LNCaP clone FGC (cell line): ENCODE results near the gene UNC93A.
"Not testable (repeated sequence)": the region's sequence is repeated elsewhere in the genome, so short reads cannot be mapped to it uniquely, and the experiment has no call there.

Experiments
- DNase-seq: peaks from one replicate; pipeline ENCODE4 v3.0.0-alpha.2; 2011; ENCODE audit warnings: low read depth
- H3K4me3 ChIP-seq: 2 replicates; pipeline ENCODE4 v1.5.1; 2011; ENCODE audit warnings: mild to moderate bottlenecking, low read depth, low read length, control low read depth
- TF ChIP-seq, protein P1 (sequence below): IDR thresholded peaks from 2 replicates; pipeline ENCODE4 v1.5.1; 2012; ENCODE audit warnings: mild to moderate bottlenecking; ENCODE audit not compliant: control insufficient read depth, insufficient read depth; ENCODE audit errors: extremely low read depth

Gene UNC93A

DNA sequence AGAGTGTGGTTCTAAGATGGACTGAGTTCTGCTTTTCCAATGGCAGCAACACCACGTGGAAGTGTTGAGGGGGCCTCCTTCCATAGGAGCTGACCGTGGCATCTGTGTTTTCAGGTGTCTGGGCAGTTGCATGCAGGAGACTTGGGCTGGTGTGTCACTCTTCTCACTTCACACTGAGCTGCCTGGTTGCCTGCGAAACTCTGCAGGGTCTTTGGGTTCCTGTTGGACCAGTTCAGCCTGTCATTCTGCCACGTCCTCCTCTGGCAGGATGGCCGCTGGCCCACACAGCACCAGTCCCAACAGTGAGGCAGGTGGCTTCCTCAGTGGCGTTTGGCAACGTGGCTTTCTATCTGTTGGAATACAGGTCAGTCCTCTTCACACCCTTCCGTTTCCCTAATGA lies 16.1 kb upstream of the UNC93A start:
- peak; percentile 63 for DNase-seq
- TF ChIP-seq, protein P1, sequence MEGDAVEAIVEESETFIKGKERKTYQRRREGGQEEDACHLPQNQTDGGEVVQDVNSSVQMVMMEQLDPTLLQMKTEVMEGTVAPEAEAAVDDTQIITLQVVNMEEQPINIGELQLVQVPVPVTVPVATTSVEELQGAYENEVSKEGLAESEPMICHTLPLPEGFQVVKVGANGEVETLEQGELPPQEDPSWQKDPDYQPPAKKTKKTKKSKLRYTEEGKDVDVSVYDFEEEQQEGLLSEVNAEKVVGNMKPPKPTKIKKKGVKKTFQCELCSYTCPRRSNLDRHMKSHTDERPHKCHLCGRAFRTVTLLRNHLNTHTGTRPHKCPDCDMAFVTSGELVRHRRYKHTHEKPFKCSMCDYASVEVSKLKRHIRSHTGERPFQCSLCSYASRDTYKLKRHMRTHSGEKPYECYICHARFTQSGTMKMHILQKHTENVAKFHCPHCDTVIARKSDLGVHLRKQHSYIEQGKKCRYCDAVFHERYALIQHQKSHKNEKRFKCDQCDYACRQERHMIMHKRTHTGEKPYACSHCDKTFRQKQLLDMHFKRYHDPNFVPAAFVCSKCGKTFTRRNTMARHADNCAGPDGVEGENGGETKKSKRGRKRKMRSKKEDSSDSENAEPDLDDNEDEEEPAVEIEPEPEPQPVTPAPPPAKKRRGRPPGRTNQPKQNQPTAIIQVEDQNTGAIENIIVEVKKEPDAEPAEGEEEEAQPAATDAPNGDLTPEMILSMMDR, result no peak
- no peak overlapping the region for H3K4me3 ChIP-seq

GRCh38 chr6:167275436-167275835 lies 15.7 kb upstream of the UNC93A start:
- TF ChIP-seq, protein P1, result no peak
- DNase-seq, result no peak
- H3K4me3 ChIP-seq, result no peak overlapping the region

- TF ChIP-seq, protein P1, result no peak
- H3K4me3 ChIP-seq, result no peak overlapping the region
- DNase-seq, result no peak
These were observed 14.2 kb upstream of the UNC93A start for GRCh38 chr6:167276772-167277533.

- not testable (repeated sequence) for H3K4me3 ChIP-seq, DNase-seq
These were observed 12.8 kb upstream of the UNC93A start for GRCh38 chr6:167278173-167278940.

DNA sequence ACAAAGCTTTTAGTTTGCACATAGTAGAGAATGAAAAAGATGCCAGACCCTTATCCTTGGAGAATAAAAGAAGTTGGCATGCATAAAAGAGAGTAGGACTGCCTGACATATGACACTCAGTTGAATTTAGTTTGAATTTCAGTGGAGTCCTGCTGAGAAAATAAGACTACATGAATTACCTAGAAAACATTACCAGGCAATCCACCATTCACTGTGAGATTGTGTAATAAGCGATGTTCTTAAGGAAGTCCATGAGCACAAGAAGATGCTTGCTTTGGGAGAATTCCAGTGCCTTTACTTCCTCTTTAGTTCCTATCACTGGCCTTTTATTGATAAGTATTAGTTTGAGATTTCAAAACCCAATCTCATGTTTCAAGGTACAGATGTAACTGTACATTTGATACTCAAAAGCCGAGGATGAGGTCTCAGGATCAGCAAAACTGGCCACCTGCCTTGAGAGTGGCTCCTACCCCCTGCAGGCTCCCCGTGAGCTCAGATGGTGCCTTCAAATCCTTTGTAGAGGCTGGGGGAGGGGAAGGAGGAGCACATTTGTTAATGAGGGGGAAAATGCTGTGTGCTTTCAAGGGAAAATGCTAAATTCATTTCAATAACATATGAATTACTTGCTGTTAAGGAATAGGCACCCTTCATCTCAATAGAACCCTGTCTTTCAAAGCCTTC lies 11.2 kb upstream of the UNC93A start:
- no peak overlapping the region for H3K4me3 ChIP-seq
- TF ChIP-seq, protein P1, result no peak
- DNase-seq, result no peak

GRCh38 chr6:167280466-167280865 lies 10.6 kb upstream of the UNC93A start:
- not testable (repeated sequence) for H3K4me3 ChIP-seq, DNase-seq

DNA sequence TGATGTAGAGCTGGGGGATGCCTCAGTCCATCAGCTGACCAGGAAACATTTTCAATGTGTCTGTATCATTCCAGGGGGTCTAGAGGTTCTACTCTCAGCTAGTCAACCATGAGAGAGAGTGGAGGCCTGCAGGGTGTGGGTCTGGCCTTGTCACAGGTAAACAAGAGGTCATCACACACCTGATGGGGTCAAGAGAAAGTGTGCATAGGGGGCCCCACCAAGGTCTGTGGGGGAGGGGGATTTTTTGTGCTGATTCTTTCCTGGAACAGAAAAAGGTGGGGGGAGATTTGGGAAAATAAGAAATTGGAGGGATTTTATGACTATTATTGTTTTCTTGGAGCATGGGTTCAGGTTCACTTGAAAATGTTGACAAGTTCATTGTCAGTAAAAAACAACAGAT lies 8.9 kb upstream of the UNC93A start:
- TF ChIP-seq, protein P1, result no peak
- no peak for DNase-seq
- H3K4me3 ChIP-seq, result no peak overlapping the region

- DNase-seq, H3K4me3 ChIP-seq: not testable (repeated sequence)
These were observed 6.5 kb upstream of the UNC93A start for GRCh38 chr6:167284565-167284964.
